ENCODE results near the gene ULBP3. TPM values are rescaled to one million over a fixed set of nuclear protein-coding genes. Genes with fewer than 3 reads are reported as not detected.

ULBP3 gene
- total RNA-seq (5.0 TPM), polyA plus RNA-seq (ENCODE audit: insufficient read depth, low read depth, low replicate concordance) (0.71 TPM)
- long read RNA-seq, donor 1, partial matches to known transcripts = 0 of 3 reads
- long read RNA-seq, donor 1, other reads (novel, unspliced or antisense) = 0 of 3 reads
- long read RNA-seq, donor 2, partial matches to known transcripts = 0 of 2 reads
- long read RNA-seq, donor 2, other reads (novel, unspliced or antisense) = 0 of 2 reads
- long read RNA-seq, donor 3, partial matches to known transcripts = 0 of 4 reads
- long read RNA-seq, donor 3, other reads (novel, unspliced or antisense) = 0 of 4 reads
- long read RNA-seq, donor 4, transcript ULBP3-201 (5 exons, 988 nt) = major isoform, 5 of 5 reads
- long read RNA-seq, donor 4, partial matches to known transcripts = 0 of 5 reads
- long read RNA-seq, donor 4, other reads (novel, unspliced or antisense) = 0 of 5 reads
- long read RNA-seq, donor 5, partial matches to known transcripts = 0 of 1 reads
- long read RNA-seq, donor 5, other reads (novel, unspliced or antisense) = 0 of 1 reads
- long read RNA-seq, donor 6 = 0 reads
- long read RNA-seq, donor 7, partial matches to known transcripts = 1 of 5 reads
- long read RNA-seq, donor 7, other reads (novel, unspliced or antisense) = 1 of 5 reads
- long read RNA-seq, donor 8, partial matches to known transcripts = 0 of 1 reads
- long read RNA-seq, donor 8, other reads (novel, unspliced or antisense) = 0 of 1 reads
- long read RNA-seq, donor 9, partial matches to known transcripts = 0 of 1 reads
- long read RNA-seq, donor 9, other reads (novel, unspliced or antisense) = 0 of 1 reads
- long read RNA-seq, donor 10, partial matches to known transcripts = 0 of 1 reads
- long read RNA-seq, donor 10, other reads (novel, unspliced or antisense) = 0 of 1 reads

DNA sequence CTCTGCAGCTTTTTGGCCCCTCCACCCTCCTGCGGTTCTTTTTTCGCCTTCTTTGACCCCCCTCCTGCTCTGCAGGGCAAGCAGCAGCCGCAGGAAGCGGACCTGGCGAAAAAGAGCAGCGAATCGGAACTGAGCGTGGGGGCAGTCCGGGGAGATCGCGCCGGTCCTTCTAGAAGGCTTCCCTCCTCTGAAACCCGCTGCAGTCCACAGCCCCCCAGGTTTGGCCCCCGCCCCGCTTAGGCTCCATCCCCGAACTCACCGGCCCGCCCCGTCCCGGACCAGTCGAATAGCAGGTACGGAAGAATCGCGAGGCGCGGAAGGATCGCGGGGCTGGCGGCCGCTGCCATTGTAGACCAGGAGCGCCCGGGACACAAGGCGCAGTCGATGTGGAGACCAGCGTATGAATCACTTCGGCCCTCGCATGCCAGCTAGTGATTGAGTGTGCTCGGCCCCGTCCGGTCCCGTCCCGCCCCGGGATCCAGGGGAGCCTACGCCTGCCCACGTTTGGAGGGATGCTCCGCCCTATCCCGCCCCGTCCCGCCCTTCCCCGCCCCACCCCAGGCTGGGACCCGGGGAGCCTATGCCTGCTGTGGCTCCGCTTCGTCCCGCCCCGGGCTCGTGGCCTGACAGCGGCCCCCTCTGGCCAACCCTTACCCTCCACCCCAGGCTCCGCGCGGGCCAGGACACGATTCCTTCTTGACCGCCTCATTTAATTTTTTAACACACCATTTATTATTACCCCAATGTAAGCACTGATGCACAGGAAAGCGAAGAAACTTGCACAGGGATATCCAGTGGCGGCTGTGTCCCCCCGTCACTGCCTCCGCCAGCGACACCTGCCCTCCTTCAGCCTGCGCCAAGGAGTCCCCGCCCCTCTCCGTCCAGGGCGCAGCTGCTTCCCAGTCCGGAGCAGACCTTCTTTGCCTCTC lies at the start of gene ULBP3:
ULBP3 (minus strand) TSS at position 402 of the 929 bp plus-strand sequence; CDS start at position 347, 55 bp downstream.
- Histone ChIP-seq H3K27ac (ENCODE audit: low read depth in 2 of 2, low read length in 2 of 2) (peak within 1 kb of the TSS in 1 of 2 donors; percentile 63), H3K36me3 (ENCODE audit: control insufficient read depth in 2 of 3, insufficient read depth in 3 of 3, low read length in 3 of 3) (peaks cover 0 to 2% (median 0%) of the 10 kb centered on the region in 3 donors), H3K27me3 (ENCODE audit: control insufficient read depth, insufficient read depth, low read length) (no peaks in the 10 kb centered on the region), H3K9ac (ENCODE audit: low read length in 3 of 3) (peak within 1 kb of the TSS; percentile 22 to 58 (median 27)), H3K9me3 (ENCODE audit: control insufficient read depth in 2 of 3, insufficient read depth in 1 of 3, low read length in 3 of 3) (no peaks in the 10 kb centered on the region), H3K4me1 (ENCODE audit: control insufficient read depth in 2 of 3, insufficient read depth in 2 of 3, low read depth in 1 of 3, low read length in 3 of 3) (peaks cover 0 to 4% (median 0%) of the 10 kb centered on the region in 3 donors), H3K4me3 (ENCODE audit: low read length in 3 of 3) (peak within 1 kb of the TSS; percentile 55 to 76 (median 61))
- TF ChIP-seq CTCF (IDR thresholded peaks at IDR 0.05; ENCODE audit: borderline replicate concordance, extremely low read depth, insufficient read depth) = peak; percentile 43
- peak; percentile 94 to 96 (median 96) for DNase-seq
- no peak for FAIRE-seq
- intact Hi-C loops (cut with DNase I) = no loop called here

GRCh38 chr6:150118627-150119026 lies 49.7 kb upstream of the ULBP3 start:
- peak in 3 of 5 donors; percentile 39 to 46 (median 42) for DNase-seq
- no peak overlapping the region for H3K27ac ChIP-seq (ENCODE audit: low read depth in 2 of 2, low read length in 2 of 2)
- intact Hi-C loops (cut with DNase I) = no loop called here

More at GRCh38 chr6:150118627-150119026, 49.7 kb upstream of the ULBP3 start:
- Histone ChIP-seq H3K9me3 (ENCODE audit: control insufficient read depth in 2 of 3, insufficient read depth in 1 of 3, low read length in 3 of 3) (no peaks in the 10 kb centered on the region), H3K36me3 (ENCODE audit: control insufficient read depth in 2 of 3, insufficient read depth in 3 of 3, low read length in 3 of 3) (no peaks in the 10 kb centered on the region), H3K4me1 (ENCODE audit: control insufficient read depth in 2 of 3, insufficient read depth in 2 of 3, low read depth in 1 of 3, low read length in 3 of 3) (peaks cover 0 to 5% (median 0%) of the 10 kb centered on the region in 3 donors), H3K9ac (ENCODE audit: low read length in 3 of 3) (no peak overlapping the region), H3K4me3 (ENCODE audit: low read length in 3 of 3) (no peak overlapping the region), H3K27me3 (ENCODE audit: control insufficient read depth, insufficient read depth, low read length) (no peaks in the 10 kb centered on the region)
- TF ChIP-seq CTCF (IDR thresholded peaks at IDR 0.05; ENCODE audit: borderline replicate concordance, extremely low read depth, insufficient read depth) = no peak
- FAIRE-seq = no peak

Data from kidney (tissue), 22 donors.